WTC11 (cell line): ENCODE results near the gene NFKBIE.

ENCODE experiments used
- ATF1 ChIP-seq: sonication (generic); formaldehyde crosslinking; IDR thresholded peaks from 2 replicates; pipeline ENCODE4 v1.8.1; 2023; ENCODE audit warnings: mild to moderate bottlenecking, moderate library complexity, missing genetic modification reagents
- CREB1 ChIP-seq: sonication (generic); formaldehyde crosslinking; IDR thresholded peaks from 2 replicates; pipeline ENCODE4 v1.8.0; 2023; ENCODE audit warnings: mild to moderate bottlenecking, missing genetic modification reagents
- EMX1 ChIP-seq: fragments of 250-450 bp; sonication (Bioruptor Pico); IDR thresholded peaks from 2 replicates; pipeline ENCODE4 v1.8.0; 2021; ENCODE audit warnings: mild to moderate bottlenecking
- FOXK1 ChIP-seq: sonication (generic); formaldehyde crosslinking; IDR thresholded peaks from 2 replicates; pipeline ENCODE4 v1.8.0; 2022; ENCODE audit warnings: mild to moderate bottlenecking, moderate library complexity, missing genetic modification reagents
- KAT7 ChIP-seq: sonication (generic); formaldehyde crosslinking; IDR thresholded peaks from 2 replicates; pipeline ENCODE4 v1.8.1; 2023; ENCODE audit warnings: missing genetic modification reagents, mild to moderate bottlenecking, borderline replicate concordance
- SMAD3 ChIP-seq: sonication (generic); formaldehyde crosslinking; IDR thresholded peaks from 2 replicates; pipeline ENCODE4 v1.8.0; 2022; ENCODE audit warnings: missing genetic modification reagents, mild to moderate bottlenecking, borderline replicate concordance
- SP1 ChIP-seq: sonication (generic); formaldehyde crosslinking; conservative IDR thresholded peaks from 2 replicates; pipeline ENCODE4 v1.8.1; 2022; ENCODE audit warnings: missing genetic modification reagents
- TF ChIP-seq, protein P1 (sequence below): fragments of 250-450 bp; sonication (Bioruptor Pico); IDR thresholded peaks from 2 replicates; pipeline ENCODE4 v1.8.0; 2021; ENCODE audit warnings: mild to moderate bottlenecking
- TF ChIP-seq, protein P2 (sequence below): fragments of 200-600 bp; IDR thresholded peaks from 2 replicates; pipeline ENCODE4 v1.8.0; 2022; ENCODE audit warnings: antibody characterized with exemption
- TF ChIP-seq, protein P3 (sequence below): sonication (generic); formaldehyde crosslinking; conservative IDR thresholded peaks from 2 replicates; pipeline ENCODE4 v1.8.1; 2022; ENCODE audit warnings: mild to moderate bottlenecking, missing genetic modification reagents
- TF ChIP-seq, protein P4 (sequence below): sonication (generic); formaldehyde crosslinking; IDR thresholded peaks from 2 replicates; pipeline ENCODE4 v1.8.0; 2022; ENCODE audit warnings: missing genetic modification reagents

DNA sequence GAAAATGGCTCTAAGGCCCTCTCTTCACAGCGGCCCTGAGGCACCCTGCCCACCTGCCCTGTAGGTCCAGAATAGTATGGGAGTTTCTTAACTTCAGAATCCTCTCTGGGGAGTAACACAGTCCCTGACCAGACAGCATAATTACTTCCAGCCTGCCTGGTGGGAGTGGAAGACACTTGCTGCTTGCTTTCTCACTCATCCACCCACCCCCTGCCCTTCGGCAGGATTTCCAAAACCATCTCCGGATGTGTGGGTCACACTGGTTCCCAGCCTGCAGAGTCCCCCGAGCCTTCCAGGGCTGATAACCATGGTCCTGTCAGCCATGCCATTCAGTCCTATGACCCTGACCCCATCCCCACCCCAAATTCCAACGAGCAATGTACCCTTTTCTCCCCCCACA is 36.5 kb downstream of the NFKBIE start:
- TF ChIP-seq, protein P1, sequence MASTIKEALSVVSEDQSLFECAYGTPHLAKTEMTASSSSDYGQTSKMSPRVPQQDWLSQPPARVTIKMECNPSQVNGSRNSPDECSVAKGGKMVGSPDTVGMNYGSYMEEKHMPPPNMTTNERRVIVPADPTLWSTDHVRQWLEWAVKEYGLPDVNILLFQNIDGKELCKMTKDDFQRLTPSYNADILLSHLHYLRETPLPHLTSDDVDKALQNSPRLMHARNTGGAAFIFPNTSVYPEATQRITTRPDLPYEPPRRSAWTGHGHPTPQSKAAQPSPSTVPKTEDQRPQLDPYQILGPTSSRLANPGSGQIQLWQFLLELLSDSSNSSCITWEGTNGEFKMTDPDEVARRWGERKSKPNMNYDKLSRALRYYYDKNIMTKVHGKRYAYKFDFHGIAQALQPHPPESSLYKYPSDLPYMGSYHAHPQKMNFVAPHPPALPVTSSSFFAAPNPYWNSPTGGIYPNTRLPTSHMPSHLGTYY (CRISPR knock-in tag): no peak
- TF ChIP-seq, protein P2, sequence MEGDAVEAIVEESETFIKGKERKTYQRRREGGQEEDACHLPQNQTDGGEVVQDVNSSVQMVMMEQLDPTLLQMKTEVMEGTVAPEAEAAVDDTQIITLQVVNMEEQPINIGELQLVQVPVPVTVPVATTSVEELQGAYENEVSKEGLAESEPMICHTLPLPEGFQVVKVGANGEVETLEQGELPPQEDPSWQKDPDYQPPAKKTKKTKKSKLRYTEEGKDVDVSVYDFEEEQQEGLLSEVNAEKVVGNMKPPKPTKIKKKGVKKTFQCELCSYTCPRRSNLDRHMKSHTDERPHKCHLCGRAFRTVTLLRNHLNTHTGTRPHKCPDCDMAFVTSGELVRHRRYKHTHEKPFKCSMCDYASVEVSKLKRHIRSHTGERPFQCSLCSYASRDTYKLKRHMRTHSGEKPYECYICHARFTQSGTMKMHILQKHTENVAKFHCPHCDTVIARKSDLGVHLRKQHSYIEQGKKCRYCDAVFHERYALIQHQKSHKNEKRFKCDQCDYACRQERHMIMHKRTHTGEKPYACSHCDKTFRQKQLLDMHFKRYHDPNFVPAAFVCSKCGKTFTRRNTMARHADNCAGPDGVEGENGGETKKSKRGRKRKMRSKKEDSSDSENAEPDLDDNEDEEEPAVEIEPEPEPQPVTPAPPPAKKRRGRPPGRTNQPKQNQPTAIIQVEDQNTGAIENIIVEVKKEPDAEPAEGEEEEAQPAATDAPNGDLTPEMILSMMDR: no peak
- TF ChIP-seq ATF1 (no peak), SMAD3 (no peak), EMX1 (CRISPR knock-in tag) (no peak), CREB1 (CRISPR knock-in tag) (no peak), FOXK1 (CRISPR knock-in tag) (no peak), KAT7 (no peak), SP1 (CRISPR knock-in tag) (no peak)
- TF ChIP-seq, protein P3, sequence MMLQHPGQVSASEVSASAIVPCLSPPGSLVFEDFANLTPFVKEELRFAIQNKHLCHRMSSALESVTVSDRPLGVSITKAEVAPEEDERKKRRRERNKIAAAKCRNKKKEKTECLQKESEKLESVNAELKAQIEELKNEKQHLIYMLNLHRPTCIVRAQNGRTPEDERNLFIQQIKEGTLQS (CRISPR knock-in tag): no peak
- TF ChIP-seq, protein P4, sequence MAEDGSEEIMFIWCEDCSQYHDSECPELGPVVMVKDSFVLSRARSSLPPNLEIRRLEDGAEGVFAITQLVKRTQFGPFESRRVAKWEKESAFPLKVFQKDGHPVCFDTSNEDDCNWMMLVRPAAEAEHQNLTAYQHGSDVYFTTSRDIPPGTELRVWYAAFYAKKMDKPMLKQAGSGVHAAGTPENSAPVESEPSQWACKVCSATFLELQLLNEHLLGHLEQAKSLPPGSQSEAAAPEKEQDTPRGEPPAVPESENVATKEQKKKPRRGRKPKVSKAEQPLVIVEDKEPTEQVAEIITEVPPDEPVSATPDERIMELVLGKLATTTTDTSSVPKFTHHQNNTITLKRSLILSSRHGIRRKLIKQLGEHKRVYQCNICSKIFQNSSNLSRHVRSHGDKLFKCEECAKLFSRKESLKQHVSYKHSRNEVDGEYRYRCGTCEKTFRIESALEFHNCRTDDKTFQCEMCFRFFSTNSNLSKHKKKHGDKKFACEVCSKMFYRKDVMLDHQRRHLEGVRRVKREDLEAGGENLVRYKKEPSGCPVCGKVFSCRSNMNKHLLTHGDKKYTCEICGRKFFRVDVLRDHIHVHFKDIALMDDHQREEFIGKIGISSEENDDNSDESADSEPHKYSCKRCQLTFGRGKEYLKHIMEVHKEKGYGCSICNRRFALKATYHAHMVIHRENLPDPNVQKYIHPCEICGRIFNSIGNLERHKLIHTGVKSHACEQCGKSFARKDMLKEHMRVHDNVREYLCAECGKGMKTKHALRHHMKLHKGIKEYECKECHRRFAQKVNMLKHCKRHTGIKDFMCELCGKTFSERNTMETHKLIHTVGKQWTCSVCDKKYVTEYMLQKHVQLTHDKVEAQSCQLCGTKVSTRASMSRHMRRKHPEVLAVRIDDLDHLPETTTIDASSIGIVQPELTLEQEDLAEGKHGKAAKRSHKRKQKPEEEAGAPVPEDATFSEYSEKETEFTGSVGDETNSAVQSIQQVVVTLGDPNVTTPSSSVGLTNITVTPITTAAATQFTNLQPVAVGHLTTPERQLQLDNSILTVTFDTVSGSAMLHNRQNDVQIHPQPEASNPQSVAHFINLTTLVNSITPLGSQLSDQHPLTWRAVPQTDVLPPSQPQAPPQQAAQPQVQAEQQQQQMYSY (CRISPR knock-in tag): no peak
